Inflammatory macrophage treated with lipopolysaccharide for 4 hours (primary cell): ENCODE data around the gene ENPP6.

Experiments
- DNase-seq: peaks from one replicate; pipeline ENCODE4 v3.0.0-alpha.2; 2020

ENPP6 gene

DNA sequence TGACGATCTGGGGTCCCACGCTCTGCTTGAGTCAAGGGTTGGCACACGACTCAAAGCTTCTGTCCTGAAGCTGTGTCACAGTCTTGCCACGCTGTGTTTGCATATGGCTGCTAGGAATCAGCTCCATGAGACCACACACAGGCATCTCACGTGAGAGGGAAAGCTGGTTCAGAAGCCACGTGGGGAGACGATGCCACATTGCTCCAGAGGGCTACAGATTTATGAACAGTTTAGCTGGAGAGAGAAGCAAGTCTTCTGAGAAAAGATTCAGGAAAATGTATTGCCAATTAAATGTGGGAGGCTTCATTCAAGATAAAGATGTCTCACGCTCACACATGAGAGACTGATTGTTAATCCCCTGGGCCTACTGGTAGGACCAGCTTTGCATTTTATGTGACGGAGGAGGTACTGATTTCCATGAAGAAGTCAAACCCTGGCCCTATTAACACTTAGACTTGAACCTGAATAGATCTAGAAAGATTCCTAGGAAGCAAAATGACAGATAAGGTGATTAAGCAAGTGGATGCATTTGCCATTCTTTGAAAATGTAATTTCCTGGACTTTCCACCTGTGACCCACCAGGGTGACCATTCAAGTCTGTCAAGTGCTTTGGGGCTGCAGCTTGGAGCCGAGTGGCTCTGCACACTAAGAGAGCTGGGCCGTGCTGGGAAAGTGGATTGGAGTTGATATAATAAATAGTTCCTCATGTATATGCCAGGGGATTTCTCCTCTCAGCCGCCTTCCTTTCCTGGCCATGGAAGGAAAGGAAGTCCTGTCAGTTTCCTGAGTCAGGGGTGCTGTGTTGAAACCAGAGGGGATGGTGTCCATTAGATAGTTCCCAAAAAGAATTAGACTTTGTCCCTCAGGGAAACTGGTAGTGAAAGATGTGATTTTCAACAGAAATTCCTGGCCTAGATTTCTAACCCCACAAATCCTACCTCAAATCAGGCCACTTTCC lies 29.0 kb downstream of the ENPP6 start:
- no peak for DNase-seq

DNA sequence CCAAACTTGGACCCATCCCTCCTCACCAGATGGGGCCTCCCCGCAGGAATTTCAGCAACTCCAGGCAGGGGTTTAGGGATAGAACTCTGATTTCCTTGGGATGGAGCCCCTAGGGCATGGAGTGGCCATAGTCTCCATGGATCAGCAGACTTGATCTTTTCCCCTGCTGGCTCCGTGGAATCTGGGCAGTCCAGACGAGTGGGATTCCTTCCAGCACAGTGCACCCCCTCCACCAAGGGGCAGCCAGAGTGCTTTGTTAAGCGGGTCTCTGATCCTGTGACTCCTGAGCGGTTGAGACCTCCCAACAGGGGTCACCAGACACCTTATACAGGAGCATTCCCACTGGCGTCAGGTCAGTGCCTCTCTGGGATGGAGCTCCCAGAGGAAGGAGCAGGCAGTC lies 40.4 kb downstream of the ENPP6 start:
- DNase-seq = no peak

DNA sequence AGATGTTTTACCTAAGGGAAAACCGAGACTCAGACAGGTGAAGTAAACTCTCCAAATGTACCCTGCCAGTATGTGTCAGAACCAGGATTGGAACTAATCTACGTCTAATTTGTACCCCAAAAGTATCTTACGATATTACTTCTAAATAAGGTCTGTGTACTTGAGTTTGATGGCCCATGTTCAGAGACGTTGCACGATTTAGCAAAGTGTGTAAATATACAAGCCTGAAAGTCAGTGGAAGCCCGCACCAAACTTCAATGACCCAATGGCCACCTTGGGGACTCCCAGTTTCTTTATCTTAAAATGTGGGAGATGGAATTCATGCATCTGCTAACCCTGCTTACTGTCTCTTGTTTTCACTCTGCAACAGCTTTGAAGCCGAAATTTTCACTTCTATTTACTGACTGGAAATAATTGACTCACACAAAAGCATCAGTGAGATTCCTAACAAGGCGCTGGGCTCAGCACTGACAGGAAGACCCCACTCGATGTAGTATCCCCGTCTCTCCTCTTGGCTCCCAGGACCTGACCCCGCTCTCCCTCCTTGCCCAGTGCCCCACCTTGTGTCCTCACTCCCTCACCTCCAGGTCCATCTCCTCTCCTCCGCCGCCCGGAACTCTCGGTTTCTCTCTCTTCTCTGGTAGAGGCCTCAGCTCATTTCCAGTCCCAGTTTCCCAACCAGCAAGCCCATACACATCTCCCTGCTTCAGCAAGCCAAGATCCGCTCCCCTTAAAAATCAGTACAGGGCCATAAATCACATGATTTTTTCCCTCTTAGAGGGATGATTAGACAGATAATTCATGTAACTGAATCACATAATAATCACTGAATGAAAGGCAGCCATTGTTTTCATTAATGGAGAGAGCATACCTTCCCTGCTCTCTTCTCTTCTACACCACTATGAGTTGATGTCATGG lies 42.8 kb downstream of the ENPP6 start:
- no peak for DNase-seq

GRCh38 chr4:184171011-184171410 lies 46.7 kb downstream of the ENPP6 start:
- no peak for DNase-seq

- DNase-seq = no peak
Measured at GRCh38 chr4:184169225-184169867, 48.3 kb downstream of the ENPP6 start.

- peak; percentile 59 for DNase-seq
Measured at GRCh38 chr4:184168406-184169019, 49.2 kb downstream of the ENPP6 start.

DNA sequence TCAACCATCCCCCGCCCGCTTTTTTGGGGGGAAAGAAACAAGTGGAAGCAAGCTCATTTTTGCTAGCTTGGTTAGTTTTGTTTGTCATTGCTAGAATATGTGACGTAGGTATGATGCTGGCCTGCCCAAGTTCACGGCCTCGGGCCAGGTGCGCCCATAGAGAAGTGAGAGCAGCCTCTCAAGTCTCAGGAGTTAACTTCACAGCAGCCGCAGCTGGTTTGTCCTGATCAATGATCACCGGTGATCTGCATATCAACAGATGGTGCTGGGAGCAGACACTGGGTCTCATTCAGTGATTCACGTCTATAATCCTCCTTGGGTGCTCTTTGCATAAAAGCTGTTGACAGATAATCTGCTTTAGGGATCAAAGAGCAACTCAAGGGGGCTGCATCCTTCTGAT lies 50.1 kb downstream of the ENPP6 start:
- no peak for DNase-seq

DNA sequence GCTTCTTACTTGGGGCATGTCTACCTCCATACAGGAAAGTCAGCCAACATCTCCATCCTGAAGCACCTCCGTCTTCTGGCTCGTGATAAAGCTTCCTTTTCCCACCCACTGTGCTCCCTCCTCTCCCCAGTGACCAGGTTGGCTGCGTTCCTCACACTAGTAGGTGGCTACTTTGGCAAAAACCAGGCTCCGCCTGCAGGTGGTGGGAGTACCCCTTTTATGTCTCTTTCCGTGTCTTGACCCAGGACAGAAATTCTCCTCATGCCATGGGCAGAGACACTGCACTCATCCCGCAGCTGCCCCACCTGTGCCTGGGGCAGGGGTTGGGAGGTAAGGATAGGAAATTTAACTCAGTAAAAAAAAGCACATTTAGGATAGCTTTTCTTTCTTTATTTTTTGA lies 50.9 kb downstream of the ENPP6 start:
- no peak for DNase-seq

GRCh38 chr4:184165291-184165690 lies 52.4 kb downstream of the ENPP6 start:
- no peak for DNase-seq

GRCh38 chr4:184163813-184164212 lies 53.9 kb downstream of the ENPP6 start:
- peak; percentile 48 for DNase-seq

- DNase-seq = no peak
Measured at GRCh38 chr4:184162596-184162995, 55.1 kb downstream of the ENPP6 start.

DNA sequence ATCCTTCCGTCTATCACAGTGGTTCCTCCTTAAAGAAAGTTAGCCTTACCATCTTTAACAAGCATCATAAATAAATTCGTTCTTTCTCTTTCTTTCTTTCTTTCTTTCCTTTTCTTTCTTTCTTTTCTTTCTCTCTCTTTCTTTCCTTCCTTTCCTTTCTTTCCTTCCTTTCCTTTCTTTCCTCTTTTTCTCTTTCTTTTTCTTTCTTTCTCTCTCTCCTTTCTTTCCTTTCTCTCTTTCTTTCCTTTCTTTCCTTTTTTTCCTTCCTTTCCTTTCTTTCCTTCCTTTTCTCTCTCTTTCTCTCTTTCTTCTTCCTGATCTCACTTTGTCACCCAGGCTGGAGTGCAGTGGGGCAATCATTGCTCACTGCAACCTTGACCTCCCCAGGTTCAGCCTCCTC lies 60.4 kb downstream of the ENPP6 start:
- DNase-seq = no peak

- no peak for DNase-seq
Measured at GRCh38 chr4:184156163-184156920, 61.3 kb downstream of the ENPP6 start.

DNA sequence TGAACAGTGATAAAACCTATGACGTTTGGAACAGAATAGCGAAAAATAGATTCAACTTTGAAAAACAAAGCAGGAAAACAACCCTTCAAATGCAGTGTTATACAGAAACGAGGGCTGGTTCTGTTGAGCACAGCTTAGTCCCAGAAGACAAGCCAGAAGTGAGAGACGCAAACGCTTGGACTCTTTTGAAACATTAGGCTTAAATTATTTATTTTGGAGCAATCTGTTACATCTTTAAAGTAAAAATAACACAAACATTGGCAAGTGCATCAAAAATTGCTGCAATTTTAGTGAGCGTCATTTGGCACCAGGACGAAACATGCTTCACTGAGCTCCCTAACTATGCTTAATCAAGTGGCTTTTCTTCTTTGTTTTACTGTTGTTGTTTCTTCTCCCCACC lies 63.5 kb downstream of the ENPP6 start:
- no peak for DNase-seq

DNA sequence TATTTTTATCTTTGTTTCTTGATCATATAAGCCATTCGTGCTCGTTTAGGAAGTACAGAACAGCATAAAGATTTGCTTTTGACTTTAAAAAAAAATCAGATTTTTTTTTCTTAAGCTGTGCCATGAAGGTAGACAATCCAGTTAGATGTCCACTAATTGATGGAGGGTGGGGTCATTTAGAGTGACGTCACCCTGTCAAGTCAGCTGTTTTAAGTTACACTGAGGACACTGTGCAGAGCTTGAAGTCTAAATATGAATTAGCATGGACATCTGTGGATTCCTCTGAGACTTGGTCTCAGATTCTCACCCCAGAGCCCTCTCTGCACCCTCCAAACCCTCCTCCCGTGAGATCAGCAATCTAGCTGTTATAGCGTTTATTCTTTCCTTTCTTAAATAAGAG lies 63.9 kb downstream of the ENPP6 start:
- DNase-seq = no peak

- DNase-seq = no peak
Measured at GRCh38 chr4:184151988-184152485, 65.6 kb downstream of the ENPP6 start.

DNA sequence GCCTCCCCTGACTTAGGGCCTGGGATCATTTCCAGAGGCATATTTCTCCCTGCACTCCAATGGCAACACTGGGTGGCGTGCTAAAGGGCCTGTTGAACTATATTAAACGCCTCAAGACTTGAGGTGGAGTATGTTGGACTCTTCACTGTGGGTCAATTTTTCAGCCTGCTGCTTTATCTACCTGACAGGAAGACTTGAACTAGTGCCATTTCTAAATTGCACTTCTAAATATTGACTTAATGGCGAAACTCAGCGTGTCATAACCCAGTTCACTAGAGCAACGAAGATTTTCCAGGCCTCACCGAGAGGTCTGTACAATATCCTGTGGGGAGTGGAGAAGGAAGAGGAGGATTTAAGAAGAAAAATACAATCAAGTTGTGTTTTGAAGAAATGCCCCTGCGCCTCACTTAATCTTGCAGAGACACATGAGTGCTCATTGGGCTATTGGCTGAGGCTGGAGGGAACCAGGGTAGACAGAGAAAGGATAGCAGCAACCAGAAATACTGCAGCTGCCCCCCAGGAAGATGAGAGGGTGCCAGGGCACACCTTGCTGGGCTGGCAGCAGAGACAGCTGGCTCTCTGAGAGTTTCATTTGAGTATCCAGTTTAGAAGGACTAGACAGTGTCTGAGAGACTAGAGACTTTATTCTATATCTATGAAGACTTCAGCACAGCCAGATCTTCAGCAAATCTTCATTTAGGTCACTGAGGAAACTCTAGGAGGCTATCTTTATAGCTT lies 67.4 kb downstream of the ENPP6 start:
- no peak for DNase-seq

DNA sequence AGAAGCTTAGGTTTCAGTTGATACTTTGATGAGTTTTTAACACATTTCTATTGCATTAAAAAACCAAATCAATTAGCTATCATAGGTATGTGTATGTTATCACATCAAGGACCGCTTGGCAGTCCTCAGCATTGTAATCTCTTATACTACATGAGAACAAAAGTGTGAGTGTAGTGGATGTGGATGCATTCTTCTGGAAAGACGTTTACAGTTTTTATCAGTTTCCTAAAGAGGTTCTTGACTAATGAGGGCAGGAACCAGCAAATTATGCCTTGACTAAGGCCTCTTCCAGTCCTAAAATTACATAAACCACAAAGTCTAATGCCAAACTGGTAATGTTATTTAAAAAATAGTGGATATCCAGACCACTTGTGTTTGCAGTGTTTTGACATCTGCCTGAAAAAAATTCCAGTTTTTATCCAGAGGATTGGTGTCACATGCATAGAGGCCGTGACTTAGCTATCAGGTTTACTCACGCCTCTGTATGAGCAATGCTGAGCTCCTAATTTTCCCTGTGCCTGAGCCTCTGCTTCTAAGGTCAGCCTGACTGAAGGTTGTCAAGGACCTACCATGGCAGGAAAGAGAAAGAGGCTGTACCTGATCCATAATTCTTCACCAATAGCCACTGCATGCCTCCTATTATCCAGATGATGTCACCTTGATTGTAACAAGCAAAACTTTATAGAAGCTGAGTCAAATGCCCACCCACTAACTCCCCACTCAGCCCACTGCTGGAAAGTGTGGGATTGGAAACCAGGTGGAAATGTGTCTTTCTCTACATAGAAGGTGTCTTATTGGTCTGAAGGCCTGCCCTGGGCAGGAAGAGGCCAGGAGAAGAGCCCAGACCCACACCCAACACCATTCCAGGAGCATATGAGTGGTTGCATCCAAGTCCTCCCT lies 68.7 kb downstream of the ENPP6 start:
- no peak for DNase-seq

- peak; percentile 13 for DNase-seq
Measured at GRCh38 chr4:184147858-184148737, 69.6 kb downstream of the ENPP6 start.
